NCI-H2196 treated with DMSO at 0.1 percent for 48 hours (cell line): ENCODE results near the gene ANKRD40.
A peak's percentile ranks its signal among the peaks of the same experiment; 100 is the strongest.
"Not testable (repeated sequence)": the region's sequence is repeated elsewhere in the genome, so short reads cannot be mapped to it uniquely, and the experiment has no call there.

Experiments used
- DNase-seq: peaks from one replicate; lab custom pipeline; 2025; ENCODE audit not compliant: unreplicated experiment; lab: John Stamatoyannopoulos, UW

Gene ANKRD40, protein sequence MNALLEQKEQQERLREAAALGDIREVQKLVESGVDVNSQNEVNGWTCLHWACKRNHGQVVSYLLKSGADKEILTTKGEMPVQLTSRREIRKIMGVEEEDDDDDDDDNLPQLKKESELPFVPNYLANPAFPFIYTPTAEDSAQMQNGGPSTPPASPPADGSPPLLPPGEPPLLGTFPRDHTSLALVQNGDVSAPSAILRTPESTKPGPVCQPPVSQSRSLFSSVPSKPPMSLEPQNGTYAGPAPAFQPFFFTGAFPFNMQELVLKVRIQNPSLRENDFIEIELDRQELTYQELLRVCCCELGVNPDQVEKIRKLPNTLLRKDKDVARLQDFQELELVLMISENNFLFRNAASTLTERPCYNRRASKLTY

DNA sequence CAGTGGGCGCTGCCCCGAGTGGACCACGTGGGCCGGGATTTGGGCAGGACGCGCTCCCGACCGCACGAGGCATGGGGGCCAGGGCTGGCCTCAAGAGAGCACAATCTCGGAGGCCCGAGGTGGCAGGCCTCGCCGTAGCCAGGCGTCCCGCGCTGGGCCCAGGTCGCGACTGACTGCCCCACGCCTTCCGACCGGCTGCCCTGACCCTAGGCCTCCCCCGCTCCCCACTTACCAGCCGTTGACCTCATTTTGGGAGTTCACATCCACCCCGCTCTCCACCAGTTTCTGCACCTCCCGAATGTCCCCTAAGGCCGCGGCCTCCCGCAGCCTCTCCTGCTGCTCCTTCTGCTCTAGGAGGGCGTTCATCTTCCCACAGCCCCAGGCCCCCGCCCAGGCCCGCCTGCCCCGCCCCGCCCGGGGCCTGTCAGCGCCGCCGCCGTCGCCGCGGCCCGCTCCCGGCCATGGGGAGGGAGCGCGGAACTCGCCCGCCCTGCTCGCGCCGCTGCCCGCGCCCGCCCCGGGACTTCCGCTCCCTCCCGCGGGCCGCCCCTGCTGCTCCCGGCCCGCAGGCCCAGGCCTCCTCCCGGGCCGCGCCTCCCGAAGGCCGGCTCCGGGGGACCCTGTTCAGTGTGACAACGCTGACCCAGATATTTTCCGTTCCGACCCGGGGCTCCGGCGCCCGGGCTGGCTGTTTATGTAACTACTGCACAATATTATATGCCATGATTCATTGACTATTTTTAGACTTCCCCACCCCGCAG is at the start of gene ANKRD40:
Gene ANKRD40 (minus strand): TSS at position 626 of the 761 bp plus-strand sequence. CDS start 260 bp downstream, at position 366.
- peak; percentile 75 for DNase-seq

DNA sequence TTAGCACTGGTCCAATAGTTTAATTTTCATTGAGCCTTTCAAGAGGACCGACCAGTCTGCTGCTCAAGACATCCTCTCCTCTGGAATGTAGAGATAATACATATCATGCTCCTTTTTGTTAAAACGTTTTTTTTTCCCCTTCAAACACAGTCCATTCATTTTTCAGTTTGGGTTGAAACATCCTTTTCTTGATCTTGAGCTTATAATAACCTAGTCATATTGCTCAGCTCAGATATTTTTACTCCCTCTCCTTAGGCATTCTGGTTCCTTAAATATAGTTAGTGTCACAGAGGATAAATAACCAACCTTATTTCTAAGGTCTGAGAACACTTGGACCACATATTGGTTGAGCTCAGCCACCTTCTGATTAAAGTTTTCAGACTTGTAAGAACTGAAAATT is 46.8 kb upstream of the ANKRD40 start:
- DNase-seq, result no peak

DNA sequence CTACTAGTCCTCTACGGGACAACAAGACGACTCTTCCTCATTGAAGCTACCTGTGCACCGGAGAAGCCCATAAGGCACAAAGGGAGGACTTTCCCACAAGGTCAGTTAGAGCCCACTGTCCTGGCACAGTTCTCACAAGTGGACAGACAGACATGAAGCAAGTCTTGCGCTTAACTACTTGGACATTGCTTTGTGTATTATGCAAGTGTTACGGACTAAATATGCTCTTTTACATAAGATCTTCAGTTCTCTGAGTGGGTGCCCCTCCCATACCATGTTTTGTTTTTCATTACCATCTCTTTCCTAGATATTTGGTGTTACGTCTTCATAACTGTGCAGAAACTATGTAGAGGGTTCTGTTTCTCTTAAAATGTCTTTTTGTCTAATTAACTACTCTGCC is 41.5 kb upstream of the ANKRD40 start:
- no peak for DNase-seq

DNA sequence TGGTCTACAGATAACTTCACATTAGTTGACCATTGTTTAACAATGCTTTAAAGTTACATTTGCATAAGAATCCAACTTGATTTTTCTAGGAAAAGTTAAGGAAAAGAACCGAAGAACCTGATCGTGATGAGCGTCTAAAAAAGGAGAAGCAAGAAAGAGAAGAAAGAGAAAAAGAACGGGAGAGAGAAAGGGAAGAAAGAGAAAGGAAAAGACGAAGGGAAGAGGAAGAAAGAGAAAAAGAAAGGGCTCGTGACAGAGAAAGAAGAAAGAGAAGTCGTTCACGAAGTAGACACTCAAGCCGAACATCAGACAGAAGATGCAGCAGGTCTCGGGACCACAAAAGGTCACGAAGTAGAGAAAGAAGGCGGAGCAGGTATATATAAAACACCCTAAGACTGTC is 37.9 kb upstream of the ANKRD40 start:
- no peak for DNase-seq

DNA sequence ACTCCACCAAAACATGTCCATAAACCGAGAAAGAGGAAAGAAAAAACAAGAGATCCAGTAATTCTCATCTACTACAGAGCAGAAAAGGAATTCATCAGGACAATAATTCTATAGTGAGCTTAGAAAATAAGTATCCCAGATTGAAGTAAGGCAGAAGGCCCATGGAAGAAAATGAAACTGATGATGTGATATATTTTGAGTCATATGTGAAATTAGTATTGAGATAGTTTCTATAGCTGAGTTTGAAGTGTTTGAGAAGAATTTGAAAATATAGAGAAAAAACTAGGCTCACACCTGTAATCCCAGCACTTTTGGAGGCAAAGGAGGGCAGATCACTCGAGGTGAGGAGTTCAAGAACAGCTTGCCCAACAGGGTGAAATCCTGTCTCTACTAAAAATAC is 31.4 kb upstream of the ANKRD40 start:
- no peak for DNase-seq

DNA sequence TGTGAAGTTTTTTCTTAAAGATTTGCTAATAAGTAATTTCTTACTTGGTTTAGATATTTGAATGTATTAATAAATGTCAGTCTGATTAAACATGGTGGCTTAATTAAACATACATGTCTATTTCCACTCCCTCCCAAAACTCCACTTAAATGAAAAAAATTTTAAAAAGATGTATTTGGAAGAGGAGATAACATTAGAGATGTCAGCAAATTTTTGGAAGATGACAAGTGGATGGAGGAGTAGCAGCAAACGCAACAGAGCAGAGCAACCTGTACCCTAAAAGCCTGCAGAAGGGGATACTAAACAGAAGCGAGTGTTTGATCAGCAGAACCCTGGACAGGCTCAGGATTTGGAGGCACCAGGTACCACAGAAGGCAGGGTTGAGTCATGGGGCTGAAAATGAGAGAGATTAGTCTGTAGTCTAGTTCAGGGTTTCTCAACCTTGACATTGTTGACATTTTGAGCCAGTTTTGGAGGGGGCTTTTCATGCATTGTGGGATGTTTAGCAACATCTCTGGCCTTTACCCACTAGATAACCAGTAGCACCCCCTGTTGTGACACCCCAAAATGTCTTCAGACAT is 29.5 kb upstream of the ANKRD40 start:
- DNase-seq, result no peak

DNA sequence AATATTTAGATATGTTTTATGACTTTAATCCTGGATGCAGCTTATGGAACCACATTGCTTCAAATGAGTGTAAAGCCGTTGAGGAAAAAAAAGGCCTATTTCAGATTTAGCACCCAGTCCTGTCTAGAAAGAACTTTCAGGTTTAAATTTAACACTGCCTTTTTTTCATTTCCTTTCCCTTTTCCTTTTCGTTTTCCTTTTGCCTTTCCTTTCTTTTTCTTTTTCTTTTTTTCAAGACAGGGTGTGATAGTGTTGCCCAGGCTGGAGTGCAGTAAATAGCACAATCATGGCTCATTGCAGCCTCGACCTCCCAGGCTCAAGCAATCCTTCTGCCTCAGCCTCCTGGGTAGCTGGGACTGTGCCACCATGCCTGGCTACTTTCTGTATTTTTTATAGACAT is 27.6 kb upstream of the ANKRD40 start:
- DNase-seq, result no peak

DNA sequence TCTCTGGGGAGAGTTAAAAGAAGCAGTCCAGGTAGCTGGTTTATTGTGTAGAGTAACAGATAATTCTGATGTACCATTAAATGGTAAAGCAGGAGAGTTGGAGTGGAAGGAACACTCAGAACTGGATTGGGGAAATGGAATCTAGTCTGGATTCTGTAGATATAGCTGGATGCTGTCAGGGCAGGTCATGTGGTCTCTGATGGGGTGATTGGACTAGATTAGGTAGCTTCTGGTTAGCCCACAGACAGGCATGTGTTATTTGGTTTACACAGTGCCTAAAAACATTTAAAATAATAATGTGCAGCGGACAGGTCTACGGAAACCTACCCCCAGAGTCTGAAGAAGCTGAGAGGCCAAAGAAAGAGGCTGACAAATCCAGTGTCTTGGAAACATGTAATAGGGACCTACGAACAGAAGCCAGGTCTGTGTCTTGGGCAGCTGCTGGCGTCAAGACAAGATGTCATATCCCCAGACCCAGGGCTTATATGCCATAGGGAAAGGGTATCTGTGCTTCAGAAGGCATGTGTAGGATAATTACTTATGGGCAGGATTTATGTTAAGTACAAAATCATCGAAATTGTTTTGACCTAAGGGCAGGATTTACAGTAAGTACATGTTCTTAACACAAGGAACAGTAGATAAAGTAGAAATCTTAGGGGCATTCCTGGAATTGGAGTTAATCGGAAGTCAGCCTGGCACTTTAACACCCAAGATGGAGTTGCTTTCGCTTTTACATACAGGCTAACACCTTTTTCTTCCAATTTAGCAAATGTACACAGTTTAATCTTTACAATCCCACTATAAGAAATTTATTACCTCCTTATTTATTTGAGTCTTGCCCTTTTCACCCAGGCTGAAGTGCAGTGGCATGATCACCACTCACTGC is 24.1 kb upstream of the ANKRD40 start:
- DNase-seq, result no peak

DNA sequence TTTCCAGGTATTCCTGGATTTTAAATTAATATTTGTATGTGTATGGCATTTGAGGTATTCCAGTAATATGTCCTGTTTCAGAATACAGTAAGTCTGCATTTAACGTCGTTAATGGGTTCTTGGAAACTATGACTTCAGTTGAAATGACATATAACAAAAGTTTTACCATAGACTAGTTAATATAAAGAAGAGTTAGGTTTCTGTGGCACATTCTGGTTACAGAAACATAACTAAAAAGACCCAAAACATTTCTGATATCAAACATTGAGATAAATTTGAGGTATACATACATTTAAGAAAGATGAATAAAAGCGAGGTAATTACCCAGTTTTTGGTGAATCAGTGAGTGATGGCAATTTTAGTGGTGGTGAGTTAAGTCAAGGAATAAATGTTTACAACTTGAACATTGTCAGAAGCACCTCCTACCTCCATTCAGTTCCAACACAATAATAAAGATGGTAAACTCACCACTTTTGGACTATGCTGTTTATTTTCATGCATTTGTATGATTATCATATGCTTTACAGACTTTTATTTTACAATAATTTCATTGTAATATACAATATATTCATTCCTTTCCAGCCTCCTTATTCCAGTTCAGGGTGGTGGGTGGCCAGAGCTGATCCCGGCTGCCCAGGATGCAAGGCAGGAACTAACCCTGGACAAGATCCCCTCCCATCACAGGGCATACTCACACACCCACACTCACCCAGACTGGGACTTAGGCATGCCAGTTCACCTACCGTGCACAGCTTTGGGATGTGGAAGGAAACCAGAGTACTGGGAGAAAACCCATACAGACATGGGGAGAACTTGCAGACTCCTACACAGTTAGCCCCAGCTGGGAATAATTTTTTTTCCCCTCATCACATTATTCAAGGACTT is 21.4 kb upstream of the ANKRD40 start:
- DNase-seq, result no peak

DNA sequence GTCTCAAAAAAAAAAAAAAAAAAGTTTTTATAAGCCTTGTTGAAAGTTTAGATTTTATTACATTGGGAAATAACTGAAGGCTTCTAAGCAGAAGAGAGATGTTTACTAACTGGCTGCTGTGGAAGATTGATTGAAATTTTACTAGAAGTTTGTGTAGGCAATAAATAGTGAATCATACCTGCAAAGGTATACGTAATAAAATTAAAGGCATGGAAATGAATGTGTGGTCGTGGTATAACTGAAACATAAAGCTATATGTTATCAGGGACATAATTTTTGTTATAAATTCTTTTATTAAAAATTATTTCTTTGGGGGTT is 20.4 kb upstream of the ANKRD40 start:
- DNase-seq, result no peak

DNA sequence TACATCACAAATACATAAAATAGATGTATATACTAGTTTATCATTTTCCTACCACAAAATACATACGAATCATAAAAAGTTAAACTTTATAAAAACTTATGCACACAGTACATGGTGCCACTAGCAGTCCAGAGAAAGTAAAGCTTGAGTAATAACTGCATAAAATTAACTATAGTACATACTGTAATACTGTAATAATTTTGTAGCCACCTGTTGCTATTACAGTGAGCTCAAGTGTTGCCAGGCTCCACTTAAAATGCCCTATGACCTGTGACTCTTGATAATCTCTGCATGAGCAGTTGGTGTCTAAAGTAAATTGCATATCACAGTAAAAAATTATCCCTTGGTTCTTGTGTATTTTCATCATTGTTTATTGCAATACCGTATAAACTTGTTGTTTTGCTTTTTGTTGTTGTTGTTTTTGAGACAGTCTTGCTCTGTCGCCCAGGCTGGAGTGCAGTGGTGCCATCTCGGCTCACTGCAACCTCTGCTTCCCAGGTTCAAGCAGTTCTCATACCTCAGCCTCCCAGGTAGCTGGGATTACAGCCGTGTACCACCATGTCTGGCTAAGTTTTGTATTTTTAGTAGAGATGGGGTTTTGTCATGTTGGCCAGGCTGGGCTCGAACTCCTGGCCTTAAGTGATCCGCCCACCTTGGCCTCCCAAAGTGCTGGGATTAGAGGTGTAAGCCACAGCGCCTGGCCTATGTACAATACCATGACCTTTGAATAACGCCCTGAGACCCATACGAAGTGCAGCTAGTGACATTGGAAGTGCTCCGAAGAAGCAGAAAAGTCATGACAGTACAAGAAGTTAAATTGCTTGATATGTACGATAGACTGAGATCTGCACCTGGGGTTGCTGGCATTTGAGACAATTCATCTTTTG is 18.3 kb upstream of the ANKRD40 start:
- DNase-seq, result no peak

DNA sequence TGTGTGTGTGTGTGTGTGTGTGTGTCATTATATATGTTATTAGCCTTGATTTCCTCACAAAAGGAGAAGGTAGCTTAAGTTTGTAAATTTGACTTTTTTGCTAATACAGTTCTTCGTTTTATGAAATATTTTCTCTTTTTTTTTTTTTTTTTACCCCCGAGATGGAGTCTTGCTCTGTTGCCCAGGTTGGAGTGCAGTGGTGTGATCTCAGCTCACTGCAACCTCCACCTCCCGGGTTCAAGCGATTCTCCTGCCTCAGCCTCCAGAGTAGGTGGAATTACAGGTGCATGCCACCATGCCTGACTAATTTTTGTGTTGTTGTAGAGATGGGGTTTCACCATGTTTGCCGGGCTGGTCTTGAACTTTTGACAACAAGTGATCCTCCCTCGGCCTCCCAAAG is 16.9 kb upstream of the ANKRD40 start:
- DNase-seq, result not testable (repeated sequence)

DNA sequence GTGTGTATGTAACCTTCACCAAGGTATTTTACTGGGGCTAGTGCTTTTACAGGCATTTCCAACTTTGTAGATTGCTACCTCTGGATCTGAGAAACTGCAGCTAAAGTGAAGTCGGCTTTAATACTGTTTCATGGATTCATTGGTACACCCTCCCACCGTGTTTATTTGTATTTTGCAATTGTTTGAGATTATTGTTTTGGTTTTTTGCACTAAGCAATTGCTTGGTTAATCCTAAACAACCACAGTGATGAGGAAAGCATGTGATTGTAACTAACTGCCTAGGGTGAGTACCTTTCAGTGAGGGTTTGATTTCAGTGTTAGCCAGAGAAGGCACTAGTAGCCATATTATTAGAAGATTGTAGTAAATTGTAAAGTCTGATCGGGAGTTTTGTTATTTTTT is 15.0 kb upstream of the ANKRD40 start:
- DNase-seq, result no peak

DNA sequence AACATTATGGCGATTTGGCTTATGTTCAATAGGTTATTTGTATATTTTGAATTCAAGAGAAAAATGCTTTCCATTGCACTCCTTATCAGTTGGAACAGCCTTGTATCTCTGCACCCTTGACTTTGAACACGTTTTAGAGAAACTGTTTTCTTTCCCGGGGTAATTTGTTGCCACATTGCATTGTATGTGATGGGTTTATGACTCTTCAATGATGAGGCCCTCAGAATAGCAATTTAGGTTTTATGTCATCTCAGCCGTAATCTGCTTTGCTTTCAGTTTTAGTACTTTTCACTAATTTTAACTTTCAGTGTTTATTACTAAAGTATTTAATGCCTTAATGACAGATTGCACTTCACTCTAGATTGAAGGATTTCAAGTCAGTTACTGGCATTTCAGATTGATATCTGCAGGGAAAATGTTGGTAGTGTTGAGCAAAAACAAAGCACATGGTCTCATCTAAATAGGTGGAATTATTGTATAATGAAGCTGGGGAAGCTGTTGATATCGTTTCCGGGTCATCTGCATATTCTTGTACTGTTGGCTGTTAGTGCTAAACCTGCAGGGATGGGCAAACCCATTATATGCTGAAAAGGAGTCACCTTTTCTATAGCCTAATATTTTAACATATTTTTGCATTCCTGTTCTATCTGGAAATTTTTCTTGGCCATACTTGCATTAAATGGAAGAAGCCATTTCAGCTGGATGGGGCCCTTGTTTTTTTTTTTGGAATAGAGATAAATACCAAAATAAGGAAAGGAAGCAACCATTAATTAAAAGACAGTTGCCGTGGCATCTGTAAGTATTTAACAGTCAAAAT is 13.7 kb upstream of the ANKRD40 start:
- DNase-seq, result no peak

DNA sequence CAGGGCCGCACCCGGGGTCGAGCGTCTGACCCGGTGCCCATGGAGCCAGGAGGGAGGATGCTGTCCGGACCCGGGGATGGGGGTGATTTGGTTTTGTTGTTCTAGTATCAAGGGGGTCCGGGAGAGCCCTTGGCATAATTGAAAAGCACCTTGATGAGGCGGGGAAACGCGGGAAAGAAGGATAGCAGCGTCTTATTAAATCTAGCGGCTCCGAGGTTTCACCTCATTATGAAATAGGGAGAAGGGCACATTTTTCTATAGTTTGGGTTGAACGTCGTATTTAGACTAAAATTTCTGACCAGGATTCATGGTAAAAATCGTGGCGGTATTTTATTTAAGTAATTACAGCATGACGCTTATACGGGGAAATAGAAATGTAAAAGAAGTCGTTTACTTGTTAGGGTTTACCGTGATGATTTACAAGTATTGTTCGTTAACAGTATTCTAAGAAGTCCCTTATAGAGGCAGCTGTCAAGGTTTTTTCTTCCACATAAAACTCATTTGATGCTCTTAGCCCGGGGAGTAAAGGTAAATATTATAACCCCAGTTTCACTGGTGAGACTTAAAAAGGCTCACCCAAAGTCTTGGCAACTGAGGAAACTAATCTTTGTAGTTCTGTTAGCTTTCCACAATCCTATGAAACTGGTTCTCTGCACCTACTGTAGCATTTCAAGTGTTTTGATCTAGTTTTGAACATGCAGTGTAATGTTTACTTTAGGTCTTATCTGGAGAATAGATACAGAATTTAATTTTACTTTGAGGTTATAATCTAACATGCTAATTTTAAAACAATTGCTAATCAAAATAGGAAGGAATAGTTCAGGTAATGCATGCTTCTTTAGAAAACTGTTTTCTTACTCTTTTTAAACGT is 12.4 kb upstream of the ANKRD40 start:
- DNase-seq, result no peak

DNA sequence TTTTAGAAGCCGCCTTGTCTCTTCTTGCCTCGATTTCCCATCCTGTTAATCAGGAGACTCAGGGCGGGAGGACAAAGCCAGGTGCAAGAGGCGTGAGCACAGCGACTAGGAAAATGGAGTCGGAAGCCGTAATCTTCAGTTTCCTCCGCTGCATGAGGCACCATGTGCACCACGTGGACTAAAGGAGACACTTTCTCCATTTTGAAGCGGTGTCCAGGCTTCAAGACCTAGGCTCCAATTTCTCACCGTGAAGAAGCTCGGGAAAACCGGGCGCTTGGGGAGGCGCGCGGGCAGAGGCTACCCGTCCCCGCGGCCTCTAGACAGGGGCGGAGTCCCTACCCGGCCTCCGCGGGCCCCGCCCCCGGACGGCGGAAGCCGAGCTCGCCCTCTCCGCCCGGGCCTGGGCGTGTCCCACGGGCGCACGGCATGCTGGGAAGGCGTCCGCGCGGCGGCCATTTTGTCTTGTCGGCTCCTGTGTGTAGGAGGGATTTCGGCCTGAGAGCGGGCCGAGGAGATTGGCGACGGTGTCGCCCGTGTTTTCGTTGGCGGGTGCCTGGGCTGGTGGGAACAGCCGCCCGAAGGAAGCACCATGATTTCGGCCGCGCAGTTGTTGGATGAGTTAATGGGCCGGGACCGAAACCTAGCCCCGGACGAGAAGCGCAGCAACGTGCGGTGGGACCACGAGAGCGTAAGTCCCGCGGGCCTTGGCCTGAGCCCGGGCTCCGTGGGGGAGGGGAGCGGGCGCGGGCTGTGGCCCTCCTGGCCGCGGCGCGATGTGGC is 11.6 kb upstream of the ANKRD40 start, which contains the start of gene LUC7L3:
Gene LUC7L3 (plus strand): TSS at position 460 of the 780 bp plus-strand sequence. CDS start 130 bp downstream, at position 590.
- DNase-seq, result peak; percentile 78

DNA sequence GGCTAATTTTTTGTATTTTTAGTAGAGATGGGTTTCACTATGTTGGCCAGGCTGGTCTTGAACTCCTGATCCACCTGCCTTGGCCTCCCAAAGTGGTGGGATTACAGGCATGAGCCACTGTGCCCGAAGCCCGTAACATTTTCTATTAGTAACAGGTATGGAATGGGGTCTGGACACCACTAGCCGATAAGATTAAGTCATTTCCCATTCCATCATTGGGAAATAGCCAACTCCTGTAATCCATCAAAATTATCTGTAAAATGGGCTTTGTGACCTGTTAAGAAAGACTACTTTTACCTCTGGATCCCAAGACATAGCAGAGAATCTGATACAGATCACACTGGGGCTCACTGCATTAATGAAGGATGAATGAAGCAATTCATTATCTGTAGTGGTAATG is 7.8 kb upstream of the ANKRD40 start:
- no peak for DNase-seq
